HG03280 (cell line): ENCODE data around the gene GRM2.

Experiments used
- ATAC-seq: cut with Tn5 transposase; IDR thresholded peaks from one replicate; pipeline ENCODE4 v1.9.1; 2021; ENCODE audit warnings: mild to moderate bottlenecking, moderate library complexity; ENCODE audit not compliant: unreplicated experiment

The GRM2 gene

DNA sequence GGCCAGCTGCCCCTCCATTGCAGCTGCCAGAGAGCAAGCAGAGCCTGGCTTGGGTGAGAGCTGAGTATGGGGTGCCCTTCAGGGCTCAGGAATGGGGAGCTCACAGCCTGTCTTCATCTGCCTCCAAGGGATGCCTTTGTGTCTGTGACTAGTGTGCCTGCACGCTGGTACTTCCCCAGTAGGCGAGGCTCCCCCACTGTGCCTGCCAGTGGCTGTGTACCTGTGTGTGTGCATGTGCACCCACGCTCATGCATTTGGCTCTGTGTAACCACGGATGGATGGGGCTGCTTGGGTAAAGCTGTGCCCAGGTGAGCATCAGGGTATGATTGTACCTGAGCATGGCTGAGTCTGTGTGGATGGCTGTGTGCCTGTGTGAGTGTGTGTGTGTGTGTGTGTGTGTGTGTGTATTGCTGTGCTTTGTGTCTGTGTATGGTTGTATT is 2.3 kb upstream of the GRM2 start:
- no peak for ATAC-seq

DNA sequence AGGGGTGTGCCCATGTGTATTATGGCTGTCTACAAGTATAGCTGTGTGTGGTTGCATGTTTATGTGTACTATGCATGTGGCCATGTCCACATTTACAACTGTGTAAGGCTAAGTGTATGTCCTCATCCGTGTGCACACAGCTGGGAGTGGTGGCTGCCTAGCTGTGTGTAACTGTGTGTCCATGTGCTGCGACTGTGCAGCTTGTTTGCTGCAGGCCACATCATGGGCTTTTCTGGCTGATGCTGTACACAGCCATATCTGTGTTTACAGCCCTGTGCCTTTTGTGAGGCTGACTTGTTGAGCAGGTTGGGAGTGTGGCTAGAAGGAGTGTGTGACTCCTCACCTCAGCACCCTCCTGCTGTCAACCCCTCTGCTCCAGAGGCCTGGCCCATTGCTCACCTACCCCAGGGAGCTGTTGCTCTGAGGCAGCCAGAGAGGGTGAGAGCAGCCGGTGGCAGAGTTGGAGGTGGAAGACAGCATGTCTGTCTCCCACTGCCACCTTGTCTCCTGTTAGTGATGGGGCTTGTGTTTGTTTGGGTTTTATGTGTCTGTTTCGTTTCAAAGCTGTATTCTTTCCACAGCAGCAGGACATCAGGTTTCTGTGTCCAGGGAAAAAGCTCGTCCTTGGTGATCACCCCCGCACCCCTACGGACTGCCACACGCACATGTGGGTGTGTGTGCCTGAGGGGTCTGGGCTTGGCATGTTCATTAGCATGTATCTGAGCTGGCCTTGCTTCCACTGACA is 1.4 kb upstream of the GRM2 start:
- no peak for ATAC-seq

DNA sequence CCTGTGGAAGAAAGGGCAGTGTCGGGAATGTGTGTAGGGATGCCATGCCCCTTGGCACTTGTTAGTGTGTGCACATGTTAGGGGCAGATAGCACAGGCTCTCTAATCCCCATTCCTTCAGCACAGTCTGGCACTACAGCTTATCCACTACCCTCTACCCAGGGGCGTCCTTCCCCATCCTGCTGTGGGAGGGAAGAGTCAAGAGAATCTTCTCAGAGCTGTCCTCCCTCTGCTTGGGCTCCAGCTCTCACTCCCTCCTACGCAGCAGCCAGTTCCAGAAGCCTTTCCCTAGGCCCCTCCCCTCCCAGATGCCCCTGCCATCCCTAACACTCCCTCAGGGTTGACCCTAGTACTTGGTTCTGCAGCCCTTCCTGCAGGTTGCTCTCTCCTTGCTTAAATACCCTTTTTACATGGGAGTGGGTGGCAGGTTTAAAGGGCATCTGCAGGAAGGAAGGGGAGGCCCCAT is 815 bp upstream of the GRM2 start:
- ATAC-seq, result no peak

DNA sequence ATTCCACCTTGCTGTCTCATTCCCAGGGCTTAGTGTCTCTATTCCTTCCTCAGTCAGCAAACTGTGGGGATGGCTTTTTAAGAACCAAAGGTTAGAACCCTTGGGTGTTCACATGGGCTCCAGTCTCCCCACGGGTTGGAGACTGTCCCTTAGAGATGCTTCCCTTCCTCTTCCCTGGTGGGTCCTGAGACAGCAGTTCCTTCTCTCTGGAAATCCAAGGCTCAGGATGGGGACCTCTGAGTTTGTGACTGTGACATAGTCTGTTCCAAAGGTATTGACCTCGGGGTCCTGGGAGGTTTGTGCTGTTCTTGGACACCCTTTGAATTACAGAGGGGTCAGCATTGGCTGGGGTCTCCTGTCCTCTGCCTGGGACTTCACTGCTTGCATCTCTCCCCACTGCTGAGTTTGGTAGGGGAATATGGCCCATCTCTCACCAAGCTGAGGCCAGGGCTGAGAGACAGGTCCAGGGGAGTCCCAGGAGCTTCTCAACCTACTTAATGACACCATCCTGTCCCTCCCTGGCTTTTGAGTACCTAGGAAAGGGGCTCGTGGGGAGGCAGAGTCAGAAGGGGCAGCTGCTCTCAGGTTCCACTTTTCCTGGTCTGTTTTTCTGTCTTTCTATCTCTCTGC is 1.5 kb downstream of the GRM2 start:
- ATAC-seq, result no peak

DNA sequence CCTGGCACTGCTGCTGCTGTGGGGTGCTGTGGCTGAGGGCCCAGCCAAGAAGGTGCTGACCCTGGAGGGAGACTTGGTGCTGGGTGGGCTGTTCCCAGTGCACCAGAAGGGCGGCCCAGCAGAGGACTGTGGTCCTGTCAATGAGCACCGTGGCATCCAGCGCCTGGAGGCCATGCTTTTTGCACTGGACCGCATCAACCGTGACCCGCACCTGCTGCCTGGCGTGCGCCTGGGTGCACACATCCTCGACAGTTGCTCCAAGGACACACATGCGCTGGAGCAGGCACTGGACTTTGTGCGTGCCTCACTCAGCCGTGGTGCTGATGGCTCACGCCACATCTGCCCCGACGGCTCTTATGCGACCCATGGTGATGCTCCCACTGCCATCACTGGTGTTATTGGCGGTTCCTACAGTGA is 2.1 kb downstream of the GRM2 start:
- no peak for ATAC-seq

DNA sequence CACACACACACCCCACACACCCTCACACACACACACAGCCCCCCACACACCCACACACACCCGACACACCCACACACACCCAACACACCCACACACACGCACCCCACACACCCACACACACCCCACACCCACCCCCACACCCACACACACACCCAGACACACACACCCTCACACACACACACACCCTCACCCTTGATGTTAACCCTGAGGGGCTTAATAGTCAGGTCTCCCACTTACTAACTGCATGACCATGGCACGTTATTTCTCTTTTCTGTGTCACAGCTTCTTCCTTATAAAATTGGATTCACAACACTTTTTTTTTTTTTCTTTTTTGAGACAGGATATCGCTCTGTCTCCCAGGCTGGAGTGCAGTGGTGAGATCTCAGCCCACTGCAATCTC is 2.8 kb downstream of the GRM2 start:
- no peak for ATAC-seq

DNA sequence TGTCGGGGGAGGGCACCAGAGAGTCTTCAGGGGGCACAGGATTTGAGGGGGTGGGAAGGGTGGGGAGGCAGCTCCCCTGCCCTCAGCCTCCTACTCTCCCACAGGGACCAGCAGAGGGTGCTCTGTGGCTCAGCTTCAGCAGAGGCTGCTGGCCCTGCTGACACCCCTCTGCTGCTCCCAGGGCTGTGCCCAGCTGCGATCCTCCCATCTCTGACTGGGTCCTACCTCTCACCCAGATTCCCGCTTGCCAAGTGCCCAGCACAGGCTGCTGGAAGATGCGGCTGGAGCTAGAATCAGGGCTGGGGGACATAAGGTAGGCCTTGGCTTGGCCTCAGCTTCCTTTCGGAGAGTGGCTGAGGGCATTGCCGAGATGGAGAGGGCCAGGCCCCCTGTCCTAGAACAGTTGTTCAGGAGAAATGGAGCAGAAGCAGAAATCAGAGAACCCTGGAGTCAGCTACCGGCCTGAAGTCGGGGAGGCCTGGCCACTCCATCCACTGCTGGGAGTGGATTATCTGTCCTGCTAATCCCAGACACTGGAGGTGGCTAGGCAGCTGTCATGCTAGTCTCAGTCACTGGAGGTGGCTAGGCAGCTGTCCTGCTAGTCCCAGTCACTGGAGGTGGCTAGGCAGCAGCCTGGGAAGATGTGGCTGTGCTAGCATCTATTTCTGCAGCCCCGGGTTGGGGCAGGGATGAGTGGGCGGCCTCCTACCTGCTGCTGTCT is 3.9 kb downstream of the GRM2 start:
- ATAC-seq, result no peak

DNA sequence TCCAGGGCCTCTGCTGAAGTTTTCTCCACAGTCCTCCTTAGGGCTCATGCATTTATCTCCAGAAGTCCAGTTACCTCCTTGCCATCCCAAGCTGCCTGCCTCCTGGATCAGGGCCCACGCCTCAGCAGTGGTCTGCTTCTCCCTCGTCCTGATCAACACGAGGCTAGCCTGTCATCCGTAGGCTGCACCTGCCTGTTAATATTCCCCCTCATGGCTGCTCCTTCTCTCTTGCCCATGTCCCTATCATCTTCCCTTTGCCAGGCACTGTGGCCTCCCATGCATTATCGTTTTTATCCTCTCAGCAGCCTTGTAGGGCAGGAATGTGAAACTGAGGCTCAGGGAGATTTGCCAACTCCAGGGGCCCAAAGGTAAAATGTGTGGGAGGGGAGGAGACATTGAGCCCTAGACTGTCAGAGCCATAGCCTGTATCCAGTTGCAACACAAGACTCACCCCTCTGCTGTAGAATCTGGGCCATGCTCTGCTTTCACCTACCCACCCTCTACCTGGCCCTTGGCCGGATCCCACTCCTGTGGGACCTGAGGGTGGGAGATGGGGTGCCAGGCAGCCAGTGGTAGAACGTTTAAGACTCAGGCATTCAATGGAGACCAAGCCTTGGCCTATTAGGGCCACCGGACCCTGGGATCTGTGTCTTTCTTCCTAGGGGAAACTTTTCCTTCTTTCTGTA is 4.6 kb downstream of the GRM2 start:
- ATAC-seq, result no peak

DNA sequence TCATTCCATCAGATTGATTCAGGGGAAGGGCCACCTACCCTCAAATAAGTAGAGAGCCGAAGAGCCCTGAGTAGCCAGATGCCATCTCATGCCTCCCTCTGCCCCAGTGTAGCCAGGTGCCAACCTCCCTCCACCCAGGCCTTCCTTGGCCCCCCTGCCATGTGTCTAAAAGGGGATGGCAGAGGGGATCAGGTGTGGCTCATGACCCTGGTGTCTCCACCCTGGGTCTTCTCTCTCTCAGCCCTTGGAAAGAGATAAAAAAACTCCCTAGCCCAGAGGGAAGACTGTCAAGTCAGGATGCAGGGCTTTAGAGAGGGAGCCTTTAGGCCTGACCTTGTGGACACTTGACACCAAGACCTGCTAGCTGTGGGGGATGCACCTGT is 5.2 kb downstream of the GRM2 start:
- ATAC-seq, result no peak

DNA sequence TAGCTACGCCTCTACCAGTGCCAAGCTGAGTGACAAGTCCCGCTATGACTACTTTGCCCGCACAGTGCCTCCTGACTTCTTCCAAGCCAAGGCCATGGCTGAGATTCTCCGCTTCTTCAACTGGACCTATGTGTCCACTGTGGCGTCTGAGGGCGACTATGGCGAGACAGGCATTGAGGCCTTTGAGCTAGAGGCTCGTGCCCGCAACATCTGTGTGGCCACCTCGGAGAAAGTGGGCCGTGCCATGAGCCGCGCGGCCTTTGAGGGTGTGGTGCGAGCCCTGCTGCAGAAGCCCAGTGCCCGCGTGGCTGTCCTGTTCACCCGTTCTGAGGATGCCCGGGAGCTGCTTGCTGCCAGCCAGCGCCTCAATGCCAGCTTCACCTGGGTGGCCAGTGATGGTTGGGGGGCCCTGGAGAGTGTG is 5.7 kb downstream of the GRM2 start:
- ATAC-seq, result no peak

DNA sequence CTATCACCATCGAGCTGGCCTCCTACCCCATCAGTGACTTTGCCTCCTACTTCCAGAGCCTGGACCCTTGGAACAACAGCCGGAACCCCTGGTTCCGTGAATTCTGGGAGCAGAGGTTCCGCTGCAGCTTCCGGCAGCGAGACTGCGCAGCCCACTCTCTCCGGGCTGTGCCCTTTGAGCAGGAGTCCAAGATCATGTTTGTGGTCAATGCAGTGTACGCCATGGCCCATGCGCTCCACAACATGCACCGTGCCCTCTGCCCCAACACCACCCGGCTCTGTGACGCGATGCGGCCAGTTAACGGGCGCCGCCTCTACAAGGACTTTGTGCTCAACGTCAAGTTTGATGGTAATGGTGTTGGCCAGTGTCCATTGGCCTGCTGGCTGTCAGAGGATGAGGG is 6.1 kb downstream of the GRM2 start:
- ATAC-seq, result no peak

DNA sequence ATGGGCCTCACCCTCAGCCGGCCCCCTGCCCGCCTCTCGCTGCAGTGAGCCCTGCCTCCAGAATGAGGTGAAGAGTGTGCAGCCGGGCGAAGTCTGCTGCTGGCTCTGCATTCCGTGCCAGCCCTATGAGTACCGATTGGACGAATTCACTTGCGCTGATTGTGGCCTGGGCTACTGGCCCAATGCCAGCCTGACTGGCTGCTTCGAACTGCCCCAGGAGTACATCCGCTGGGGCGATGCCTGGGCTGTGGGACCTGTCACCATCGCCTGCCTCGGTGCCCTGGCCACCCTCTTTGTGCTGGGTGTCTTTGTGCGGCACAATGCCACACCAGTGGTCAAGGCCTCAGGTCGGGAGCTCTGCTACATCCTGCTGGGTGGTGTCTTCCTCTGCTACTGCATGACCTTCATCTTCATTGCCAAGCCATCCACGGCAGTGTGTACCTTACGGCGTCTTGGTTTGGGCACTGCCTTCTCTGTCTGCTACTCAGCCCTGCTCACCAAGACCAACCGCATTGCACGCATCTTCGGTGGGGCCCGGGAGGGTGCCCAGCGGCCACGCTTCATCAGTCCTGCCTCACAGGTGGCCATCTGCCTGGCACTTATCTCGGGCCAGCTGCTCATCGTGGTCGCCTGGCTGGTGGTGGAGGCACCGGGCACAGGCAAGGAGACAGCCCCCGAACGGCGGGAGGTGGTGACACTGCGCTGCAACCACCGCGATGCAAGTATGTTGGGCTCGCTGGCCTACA is 8.5 kb downstream of the GRM2 start:
- ATAC-seq, result no peak

DNA sequence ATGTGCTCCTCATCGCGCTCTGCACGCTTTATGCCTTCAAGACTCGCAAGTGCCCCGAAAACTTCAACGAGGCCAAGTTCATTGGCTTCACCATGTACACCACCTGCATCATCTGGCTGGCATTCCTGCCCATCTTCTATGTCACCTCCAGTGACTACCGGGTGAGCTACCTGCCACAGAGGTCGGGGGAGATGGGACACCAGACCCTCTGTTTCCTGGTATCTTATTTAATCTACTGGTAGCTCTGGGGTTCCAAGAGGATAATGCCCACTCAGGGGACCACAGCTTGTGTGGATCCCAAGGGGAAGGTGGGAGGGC is 9.1 kb downstream of the GRM2 start:
- no peak for ATAC-seq

DNA sequence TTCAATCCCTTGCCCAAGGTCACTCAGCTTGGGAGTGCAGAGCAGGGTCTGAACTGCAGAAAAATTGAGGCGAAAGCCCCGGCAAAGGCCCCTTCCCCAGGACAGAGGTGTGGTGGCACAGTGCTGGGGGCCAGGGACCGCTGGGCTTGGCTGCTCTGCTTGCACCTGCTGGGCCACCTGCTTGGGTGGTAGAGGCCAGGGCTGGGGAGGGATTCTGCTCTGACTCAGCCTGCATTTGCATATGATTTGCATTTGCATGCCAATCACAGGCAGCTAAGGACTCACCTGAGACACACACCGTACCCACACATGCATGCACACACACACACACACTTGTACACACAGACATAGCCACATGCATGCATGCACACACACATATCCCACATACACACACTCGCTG is 9.9 kb downstream of the GRM2 start:
- ATAC-seq, result no peak

DNA sequence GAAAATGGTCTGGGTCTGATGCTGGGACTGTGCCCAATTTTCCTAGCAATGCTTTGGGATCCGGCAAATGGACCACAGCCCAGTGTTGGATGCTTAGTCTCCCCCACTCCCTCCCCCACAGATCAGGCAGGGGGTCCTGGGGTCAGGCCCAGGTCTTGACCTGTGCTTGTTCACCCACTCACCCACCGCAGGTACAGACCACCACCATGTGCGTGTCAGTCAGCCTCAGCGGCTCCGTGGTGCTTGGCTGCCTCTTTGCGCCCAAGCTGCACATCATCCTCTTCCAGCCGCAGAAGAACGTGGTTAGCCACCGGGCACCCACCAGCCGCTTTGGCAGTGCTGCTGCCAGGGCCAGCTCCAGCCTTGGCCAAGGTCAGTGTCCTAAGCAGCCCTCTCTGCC is 10.6 kb downstream of the GRM2 start:
- ATAC-seq, result no peak

DNA sequence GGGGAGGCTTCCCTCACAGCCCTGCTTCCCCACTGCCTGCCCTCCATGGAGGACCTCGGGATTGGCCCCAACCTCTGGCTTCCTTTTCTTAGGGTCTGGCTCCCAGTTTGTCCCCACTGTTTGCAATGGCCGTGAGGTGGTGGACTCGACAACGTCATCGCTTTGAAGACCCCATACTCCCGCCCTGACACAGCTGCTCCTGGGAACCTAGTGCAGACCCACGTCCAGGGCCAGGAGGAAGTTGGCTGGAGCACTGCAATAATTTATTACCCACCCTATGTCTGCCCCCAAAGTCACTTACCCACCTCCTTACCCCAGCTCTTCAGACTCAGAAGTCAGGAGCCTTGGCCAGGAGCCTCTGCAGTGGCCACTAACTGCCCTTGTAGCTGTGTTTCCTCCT is 11.1 kb downstream of the GRM2 start:
- ATAC-seq, result no peak

DNA sequence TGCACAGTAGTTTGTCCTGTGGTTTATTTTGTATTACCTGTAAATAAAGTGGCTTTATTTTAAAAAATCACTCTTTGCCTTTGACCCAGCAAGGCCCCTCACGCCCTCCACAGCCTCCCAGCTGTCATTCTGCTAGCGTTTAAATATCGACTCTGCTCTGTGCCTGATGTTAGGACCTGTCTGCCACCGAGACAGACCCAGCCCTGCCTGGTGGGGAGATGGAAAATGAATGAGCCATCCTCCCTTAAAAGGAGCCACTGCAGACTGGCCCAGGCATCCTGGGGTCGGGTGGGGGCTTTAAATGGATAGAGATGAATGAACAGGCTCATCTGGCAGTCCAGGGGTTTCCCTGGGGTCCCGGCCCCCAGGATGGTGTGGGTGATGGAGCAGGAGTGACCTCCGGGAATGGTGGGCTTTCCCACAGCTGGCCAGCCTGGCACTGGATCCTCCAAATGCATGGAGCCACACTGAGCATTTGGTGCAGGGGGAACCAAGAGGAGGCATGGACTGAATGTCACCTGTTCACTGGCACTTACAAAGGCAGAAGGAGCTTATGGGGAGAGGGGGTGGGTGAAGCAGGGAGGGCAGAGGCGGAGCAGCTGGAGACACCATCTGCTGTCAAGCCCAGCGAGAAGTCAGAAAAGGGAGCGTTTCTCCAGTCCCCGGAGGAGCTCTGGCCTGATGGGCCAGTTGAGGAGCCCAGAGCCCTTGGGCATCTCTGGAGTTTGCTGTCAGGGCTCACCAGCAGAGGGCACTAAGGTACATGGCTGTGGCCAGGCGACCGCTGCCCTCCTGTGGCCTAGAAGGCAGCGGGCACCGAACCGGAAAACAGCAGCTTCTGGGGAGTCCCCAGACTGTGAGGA is 11.9 kb downstream of the GRM2 start:
- ATAC-seq, result no peak

DNA sequence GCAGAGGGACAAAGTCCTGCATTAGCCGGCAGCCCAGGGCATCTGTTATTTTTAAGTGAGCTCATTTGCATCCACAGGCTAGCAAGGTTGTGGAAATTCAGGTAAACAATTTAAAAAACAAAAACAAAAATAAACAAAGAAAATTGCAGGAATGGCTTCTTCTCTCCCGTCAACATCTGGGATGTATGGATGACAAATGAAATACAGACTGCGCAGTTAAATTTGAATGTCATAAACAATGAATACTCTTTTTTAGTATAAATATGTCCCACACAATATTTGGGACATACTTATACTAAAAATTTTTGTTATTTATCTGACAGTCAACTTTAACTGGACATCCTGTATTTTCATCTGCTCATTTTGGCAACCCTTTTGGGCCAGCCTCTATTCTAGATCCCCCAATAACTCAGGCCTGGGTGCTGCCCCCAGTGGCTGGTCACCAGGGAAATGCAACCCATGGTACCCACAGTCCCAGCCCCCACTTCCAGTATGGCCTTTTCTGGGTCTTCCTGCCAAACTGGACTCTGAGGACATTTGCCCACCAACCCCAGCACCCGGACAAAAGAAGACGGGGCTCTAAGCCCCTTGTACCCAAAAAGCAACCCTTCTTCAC is 12.7 kb downstream of the GRM2 start:
- no peak for ATAC-seq

DNA sequence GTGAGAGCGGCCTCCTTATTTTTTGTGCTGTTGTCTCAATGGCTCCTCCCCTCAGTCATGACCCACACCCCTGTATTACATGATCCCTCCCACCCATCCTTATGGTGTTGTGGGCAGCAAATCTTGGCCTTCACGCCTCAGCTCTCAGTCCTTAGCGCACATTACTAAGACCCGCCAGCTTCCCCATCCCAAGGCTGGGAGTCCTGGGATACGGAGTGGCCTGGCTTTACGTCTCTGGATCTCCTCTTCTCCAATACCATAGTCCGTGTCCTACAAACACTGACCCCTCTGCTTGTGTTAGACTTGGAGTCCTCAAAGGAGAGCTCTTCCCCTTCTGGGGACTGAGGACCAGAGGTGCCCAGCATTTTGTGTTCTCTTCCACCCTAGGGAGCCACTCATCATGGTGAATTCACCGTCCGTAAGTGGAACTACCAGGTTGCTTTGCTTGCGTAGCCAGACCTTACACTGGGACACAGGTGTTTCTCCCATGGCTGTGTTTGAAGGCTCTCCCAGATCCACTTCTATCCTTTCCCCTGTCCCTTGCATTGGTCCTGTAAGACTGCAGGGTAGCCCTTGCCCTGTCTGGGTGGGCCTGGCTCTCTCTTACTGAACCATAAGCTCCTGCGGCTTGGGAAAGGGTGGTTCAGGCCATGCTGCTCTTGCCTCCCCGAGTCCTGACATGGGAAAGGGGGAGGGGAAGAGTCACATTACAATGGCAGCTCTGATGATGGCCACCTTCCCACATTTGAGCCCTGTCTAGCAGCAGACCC is 13.6 kb downstream of the GRM2 start:
- ATAC-seq, result no peak
